Adrenal gland (tissue), 12 donors: Measurements from ENCODE around the gene SLC8A3. TPM values are rescaled to one million over a fixed set of nuclear protein-coding genes. Genes with fewer than 3 reads are reported as not detected.

Experiments used
- DNase-seq, 7 donors: peaks; one replicate each; pipeline ENCODE4 v3.0.0-alpha.2; 2019 to 2020
- H3K27ac ChIP-seq, 5 donors: fragments of 200-600 bp; sonication (generic) in 4 of 5; 1 replicate in 3 of 5; 2 replicates in 2 of 5; pipeline versions ENCODE4 v1.5.1 to v1.8.0; 2016 to 2020; ENCODE audit warnings: mild to moderate bottlenecking in 1 of 5
- H3K27me3 ChIP-seq: fragments of 200-600 bp; 2 replicates; pipeline ENCODE4 v1.8.0; 2021
- H3K36me3 ChIP-seq, 2 donors: fragments of 200-600 bp; replicated peaks in 1 of 2; 1 replicate in 1 of 2; 2 replicates in 1 of 2; pipeline versions ENCODE4 v1.5.1 to v1.8.0; 2018 to 2022
- H3K4me1 ChIP-seq, 2 donors: fragments of 200-600 bp; replicated peaks in 1 of 2; 1 replicate in 1 of 2; 2 replicates in 1 of 2; pipeline versions ENCODE4 v1.5.1 to v1.8.0; 2018 to 2021
- H3K4me3 ChIP-seq, 4 donors: fragments of 200-600 bp; sonication (generic) in 3 of 4; one replicate each; pipeline ENCODE4 v1.5.1; 2016 to 2018
- H3K9me3 ChIP-seq, 3 donors: fragments of 200-600 bp; sonication (generic) in 1 of 3; replicated peaks in 1 of 3; 1 replicate in 2 of 3; 2 replicates in 1 of 3; pipeline versions ENCODE4 v1.5.1 to v1.8.0; 2016 to 2021
- CTCF ChIP-seq, 6 experiments: fragments of 450-650 bp in 4 of 6; fragments of 200-600 bp in 2 of 6; sonication (generic) in 1 of 6; IDR thresholded peaks; 1 replicate in 5 of 6; 2 replicates in 1 of 6; pipeline versions ENCODE4 v1.5.1 to v1.8.0; 2016 to 2021; ENCODE audit warnings: antibody characterized with exemption in 6 of 6, mild to moderate bottlenecking in 2 of 6, moderate library complexity in 1 of 6
- POLR2A ChIP-seq, 2 donors: fragments of 450-650 bp; IDR thresholded peaks; one replicate each; pipeline ENCODE4 v1.6.1; 2017; ENCODE audit warnings: antibody characterized with exemption in 2 of 2, mild to moderate bottlenecking in 2 of 2, moderate library complexity in 1 of 2
- WGBS, 4 donors: extraction: QIAGEN DNeasy Blood & Tissue Kit in 2 of 4; methylation state at CpG; one replicate each; pipeline versions ENCODE4 v1.1.5 to v1.1.7; 2013 to 2017; 5-methylcytosine and 5-hydroxymethylcytosine counted together
- intact Hi-C, 2 donors: fragments of 100-400 bp; cut with DNase I; formaldehyde crosslinking; loops; one replicate each; pipeline versions ENCODE4 v1.14.1 to v1.15.0; 2022 to 2023
- polyA plus RNA-seq, 3 donors: library from polyadenylated mRNA; stranded (reverse); fragments of 200-250 nt in 2 of 3; fragments of 350-450 nt in 1 of 3; fragmentation: Illumina TruSeq in 1 of 3; extraction: RNeasy Lipid Tissue Mini Kit (QIAGEN cat#74804) in 1 of 3; gene quantifications; one replicate each; pipeline ENCODE4 v1.2.3, GENCODE V29; 2013 to 2014
- total RNA-seq, 9 donors: library from RNA; depleted of rRNA in 4 of 9; stranded (reverse); fragments of >200 nt in 4 of 9; fragments of 120-200 nt in 1 of 9; fragmentation: NEBNext Ultra II Directional in 1 of 9; extraction: Animal tissue kit (Norgen Biotek cat#: 25700) in 1 of 9; gene quantifications; one replicate each; pipeline versions ENCODE4 v1.1.0 to v1.2.4, GENCODE V29; 2013 to 2023
- donor health status: healthy with polysubstance abuse.
- donor health status: Bipolar disorder and iron deficiency.
- donor health status: DM: yes; HTN: yes; CAD: no.
- donor health status: DM: no; HTN: no; CAD: no.
- donor health status: DM: no; HTN: no; CAD: no.
- donor health status: DM: yes; HTN: yes; CAD: no.

The SLC8A3 gene
- total and polyA plus RNA-seq, 12 donors = 0.08 to 2.1 (median 0.62) TPM; not detected in 4

- TF ChIP-seq POLR2A (IDR thresholded peaks at IDR 0.05) (no peak), CTCF (IDR thresholded peaks at IDR 0.05) (no peak)
- no peaks in the 10 kb centered on the region for H3K4me1 ChIP-seq
- H3K27ac ChIP-seq = no peak overlapping the region
- no peaks in the 10 kb centered on the region for H3K36me3 ChIP-seq
- no peak for DNase-seq
- H3K9me3 ChIP-seq = no peaks in the 10 kb centered on the region
- WGBS, 4 donors = 64 to 83% (median 67%) methylated on average over 4 to 5 of the region's 5 CpGs
- intact Hi-C loops = no loop called here
- H3K4me3 ChIP-seq = no peak overlapping the region
- H3K27me3 ChIP-seq = peaks cover 8% of the 10 kb centered on the region
Observed at GRCh38 chr14:70057519-70058136, 131.1 kb downstream of the SLC8A3 start.

GRCh38 chr14:70052990-70053389 lies 135.8 kb downstream of the SLC8A3 start:
- Histone ChIP-seq H3K36me3 (no peaks in the 10 kb centered on the region), H3K4me1 (no peaks in the 10 kb centered on the region), H3K9me3 (no peaks in the 10 kb centered on the region), H3K27me3 (peaks cover 4% of the 10 kb centered on the region), H3K4me3 (no peak overlapping the region), H3K27ac (no peak overlapping the region)
- 26 to 65% (median 36%) methylated on average over 2 to 3 of the region's 3 CpGs for WGBS, 4 donors
- TF ChIP-seq CTCF (IDR thresholded peaks at IDR 0.05) = no peak
- TF ChIP-seq POLR2A (IDR thresholded peaks at IDR 0.05) = no peak
- DNase-seq = peak in 5 of 7 donors; percentile 16 to 33 (median 22)
- intact Hi-C loops = no loop called here

- no peak for DNase-seq
- Histone ChIP-seq H3K27ac (no peak overlapping the region), H3K4me3 (no peak overlapping the region), H3K4me1 (no peaks in the 10 kb centered on the region), H3K27me3 (no peaks in the 10 kb centered on the region), H3K36me3 (no peaks in the 10 kb centered on the region), H3K9me3 (no peaks in the 10 kb centered on the region)
- TF ChIP-seq CTCF (IDR thresholded peaks at IDR 0.05) (no peak), POLR2A (IDR thresholded peaks at IDR 0.05) (no peak)
- 62 to 77% (median 71%) methylated on average over 4 of the region's 4 CpGs for WGBS, 4 donors
- intact Hi-C loops = no loop called here
Observed at GRCh38 chr14:70050136-70050535, 138.6 kb downstream of the SLC8A3 start.

- Histone ChIP-seq H3K9me3 (no peaks in the 10 kb centered on the region), H3K4me3 (no peak overlapping the region), H3K36me3 (no peaks in the 10 kb centered on the region), H3K4me1 (no peaks in the 10 kb centered on the region), H3K27ac (no peak overlapping the region), H3K27me3 (no peaks in the 10 kb centered on the region)
- TF ChIP-seq POLR2A (IDR thresholded peaks at IDR 0.05) = no peak
- no peak for TF ChIP-seq CTCF (IDR thresholded peaks at IDR 0.05)
- no peak for DNase-seq
- intact Hi-C loops = loop anchor here in 1 of 2 donors (5.0 kb wide), 1 partner anchor 663 kb away; no protein-coding TSS in a partner anchor
- 60 to 77% (median 68%) methylated on average over 3 of the region's 3 CpGs for WGBS, 4 donors
Observed at GRCh38 chr14:70049605-70050004, 139.1 kb downstream of the SLC8A3 start.
